ENCODE results near the gene HTRA1. TPM values are rescaled to one million over a fixed set of nuclear protein-coding genes. Genes with fewer than 3 reads are reported as not detected.

The HTRA1 gene
- total and polyA plus RNA-seq, 2 of the 4 experiments (the other 2 are of a cell fraction), result 28.5 to 108 TPM

- ATAC-seq (ENCODE audit: low read depth), result no peak
- in situ Hi-C loops (cut with MboI; ENCODE audit: low sequenced_read_pairs), result no loop called here
- CTCF ChIA-PET, result interaction anchor here (0.5 kb wide), 1 partner anchor 194 kb away, joined by 3 read pairs; no protein-coding TSS in a partner anchor
Measured at GRCh38 chr10:122553341-122553740, 92.0 kb downstream of the HTRA1 start.

More at GRCh38 chr10:122553341-122553740, 92.0 kb downstream of the HTRA1 start:
- TF ChIP-seq RCOR1 (IDR thresholded peaks at IDR 0.05; ENCODE audit: insufficient replicate concordance, low read length), result no peak
- TF ChIP-seq NFE2L2 (IDR thresholded peaks at IDR 0.05; ENCODE audit: low read depth, low read length), result no peak
- TF ChIP-seq RAD21 (IDR thresholded peaks at IDR 0.05; ENCODE audit: low read length), result no peak
- TF ChIP-seq, protein P1, sequence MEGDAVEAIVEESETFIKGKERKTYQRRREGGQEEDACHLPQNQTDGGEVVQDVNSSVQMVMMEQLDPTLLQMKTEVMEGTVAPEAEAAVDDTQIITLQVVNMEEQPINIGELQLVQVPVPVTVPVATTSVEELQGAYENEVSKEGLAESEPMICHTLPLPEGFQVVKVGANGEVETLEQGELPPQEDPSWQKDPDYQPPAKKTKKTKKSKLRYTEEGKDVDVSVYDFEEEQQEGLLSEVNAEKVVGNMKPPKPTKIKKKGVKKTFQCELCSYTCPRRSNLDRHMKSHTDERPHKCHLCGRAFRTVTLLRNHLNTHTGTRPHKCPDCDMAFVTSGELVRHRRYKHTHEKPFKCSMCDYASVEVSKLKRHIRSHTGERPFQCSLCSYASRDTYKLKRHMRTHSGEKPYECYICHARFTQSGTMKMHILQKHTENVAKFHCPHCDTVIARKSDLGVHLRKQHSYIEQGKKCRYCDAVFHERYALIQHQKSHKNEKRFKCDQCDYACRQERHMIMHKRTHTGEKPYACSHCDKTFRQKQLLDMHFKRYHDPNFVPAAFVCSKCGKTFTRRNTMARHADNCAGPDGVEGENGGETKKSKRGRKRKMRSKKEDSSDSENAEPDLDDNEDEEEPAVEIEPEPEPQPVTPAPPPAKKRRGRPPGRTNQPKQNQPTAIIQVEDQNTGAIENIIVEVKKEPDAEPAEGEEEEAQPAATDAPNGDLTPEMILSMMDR (conservative IDR thresholded peaks at IDR 0.05; ENCODE audit: low read depth, low read length), result no peak
- no peak for TF ChIP-seq POLR2A (IDR thresholded peaks at IDR 0.05; ENCODE audit: low read depth, low read length)
- TF ChIP-seq CHD1 (IDR thresholded peaks at IDR 0.05; ENCODE audit: low read depth, low read length), result no peak
- TF ChIP-seq, protein P2, sequence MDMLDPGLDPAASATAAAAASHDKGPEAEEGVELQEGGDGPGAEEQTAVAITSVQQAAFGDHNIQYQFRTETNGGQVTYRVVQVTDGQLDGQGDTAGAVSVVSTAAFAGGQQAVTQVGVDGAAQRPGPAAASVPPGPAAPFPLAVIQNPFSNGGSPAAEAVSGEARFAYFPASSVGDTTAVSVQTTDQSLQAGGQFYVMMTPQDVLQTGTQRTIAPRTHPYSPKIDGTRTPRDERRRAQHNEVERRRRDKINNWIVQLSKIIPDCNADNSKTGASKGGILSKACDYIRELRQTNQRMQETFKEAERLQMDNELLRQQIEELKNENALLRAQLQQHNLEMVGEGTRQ (IDR thresholded peaks at IDR 0.05; ENCODE audit: low read depth, low read length), result no peak
- TF ChIP-seq MAZ (IDR thresholded peaks at IDR 0.05; ENCODE audit: borderline replicate concordance, low read depth, low read length), result no peak
- TF ChIP-seq SMC3 (IDR thresholded peaks at IDR 0.05; ENCODE audit: low read depth, low read length), result no peak
- TF ChIP-seq BHLHE40 (IDR thresholded peaks at IDR 0.05; ENCODE audit: low read depth, low read length), result no peak
- TF ChIP-seq FOS (IDR thresholded peaks at IDR 0.05; ENCODE audit: low read depth, low read length), result no peak
- no peak for TF ChIP-seq CEBPB (IDR thresholded peaks at IDR 0.05; ENCODE audit: low read depth, low read length)
- no peak for TF ChIP-seq MXI1 (IDR thresholded peaks at IDR 0.05; ENCODE audit: borderline replicate concordance, low read depth, low read length)
- TF ChIP-seq, protein P3, sequence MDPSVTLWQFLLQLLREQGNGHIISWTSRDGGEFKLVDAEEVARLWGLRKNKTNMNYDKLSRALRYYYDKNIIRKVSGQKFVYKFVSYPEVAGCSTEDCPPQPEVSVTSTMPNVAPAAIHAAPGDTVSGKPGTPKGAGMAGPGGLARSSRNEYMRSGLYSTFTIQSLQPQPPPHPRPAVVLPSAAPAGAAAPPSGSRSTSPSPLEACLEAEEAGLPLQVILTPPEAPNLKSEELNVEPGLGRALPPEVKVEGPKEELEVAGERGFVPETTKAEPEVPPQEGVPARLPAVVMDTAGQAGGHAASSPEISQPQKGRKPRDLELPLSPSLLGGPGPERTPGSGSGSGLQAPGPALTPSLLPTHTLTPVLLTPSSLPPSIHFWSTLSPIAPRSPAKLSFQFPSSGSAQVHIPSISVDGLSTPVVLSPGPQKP (IDR thresholded peaks at IDR 0.05; ENCODE audit: borderline replicate concordance, low read depth, low read length), result no peak
- no peak for TF ChIP-seq RFX5 (IDR thresholded peaks at IDR 0.05; ENCODE audit: low read depth, low read length)
- no peak for TF ChIP-seq MAFK (IDR thresholded peaks at IDR 0.05; ENCODE audit: low read depth, low read length)
- WGBS, 2 experiments (ENCODE audit: extremely low coverage in 2 of 2, insufficient read length in 1 of 2), result 43% methylated on average over 2 of the region's 6 CpGs; no CpG with 5 or more reads in 1 of the 2 experiments
- Histone ChIP-seq H3K18ac (ENCODE audit: low read depth, low read length) (no peak overlapping the region), H3K9me1 (ENCODE audit: insufficient read depth, low read length) (no peaks in the 10 kb centered on the region), H3K9ac (ENCODE audit: low read depth, low read length) (no peak overlapping the region), H3K23ac (ENCODE audit: low read depth, low read length) (no peak overlapping the region), H3K4me3 (ENCODE audit: insufficient read depth, low read depth, low read length) (no peak overlapping the region), H2BK20ac (ENCODE audit: low read depth, low read length) (no peak overlapping the region), H3K4ac (ENCODE audit: low read depth, low read length) (no peak overlapping the region), H3K79me1 (ENCODE audit: low read depth in 1 of 2, low read length in 2 of 2) (no peaks in the 10 kb centered on the region), H3K27me3 (ENCODE audit: control insufficient read depth, insufficient read depth, low read length) (peaks cover 5% of the 10 kb centered on the region; the same call in 1 of the 2 replicates), H2BK120ac (ENCODE audit: low read depth, low read length) (no peak overlapping the region), H4K91ac (ENCODE audit: insufficient read depth, low read depth, low read length) (no peak overlapping the region), H2AK5ac (ENCODE audit: low read depth, low read length) (no peak overlapping the region), H3K9me3 (ENCODE audit: control insufficient read depth, insufficient read depth, low read length) (no peaks in the 10 kb centered on the region), H2BK5ac (ENCODE audit: low read depth, low read length, poor library complexity, severe bottlenecking) (no peak overlapping the region), H2AK9ac (replicated peaks; ENCODE audit: low read depth, low read length, poor library complexity) (no peak overlapping the region), H2BK15ac (ENCODE audit: low read depth, low read length) (no peak overlapping the region), H3K14ac (replicated peaks; ENCODE audit: low read depth, low read length) (no peak overlapping the region), H3K36me3 (ENCODE audit: control insufficient read depth, insufficient read depth, low read length) (no peaks in the 10 kb centered on the region), H3K27ac (ENCODE audit: insufficient read depth, low read length) (no peak overlapping the region), H3K56ac (ENCODE audit: extremely low read depth, insufficient read depth, low read length) (no peak overlapping the region), H3K4me1 (ENCODE audit: control insufficient read depth, insufficient read depth, low read length) (no peaks in the 10 kb centered on the region), H4K5ac (ENCODE audit: low read depth, low read length) (no peak overlapping the region), H2AFZ (replicated peaks; ENCODE audit: low read length, poor library complexity) (no peak overlapping the region), H4K8ac (ENCODE audit: low read depth in 2 of 2, low read length in 2 of 2) (no peak overlapping the region), H3K4me2 (ENCODE audit: low read depth, low read length) (no peak overlapping the region), H4K20me1 (ENCODE audit: insufficient read depth, low read length) (no peaks in the 10 kb centered on the region)
- no TSS peak for BruUV-seq (replicated peaks)
- no peak for DNase-seq
- dilution Hi-C loops (cut with HindIII; ENCODE audit: low sequenced_read_pairs, unreplicated experiment), result no loop called here
- intact Hi-C loops (cut with micrococcal nuclease), result no loop called here
- POLR2A ChIA-PET (ENCODE audit: unreplicated experiment), result no interaction called here

Measured in IMR-90 (cell line).